NCI-H2196 (cell line): ENCODE measurements around the gene NFKBIE.

Experiments used
- DNase-seq: peaks from one replicate; lab custom pipeline; 2025; ENCODE audit not compliant: unreplicated experiment; lab: John Stamatoyannopoulos, UW

The NFKBIE gene

GRCh38 chr6:44272999-44273566 lies 7.7 kb upstream of the NFKBIE start:
- DNase-seq: no peak

DNA sequence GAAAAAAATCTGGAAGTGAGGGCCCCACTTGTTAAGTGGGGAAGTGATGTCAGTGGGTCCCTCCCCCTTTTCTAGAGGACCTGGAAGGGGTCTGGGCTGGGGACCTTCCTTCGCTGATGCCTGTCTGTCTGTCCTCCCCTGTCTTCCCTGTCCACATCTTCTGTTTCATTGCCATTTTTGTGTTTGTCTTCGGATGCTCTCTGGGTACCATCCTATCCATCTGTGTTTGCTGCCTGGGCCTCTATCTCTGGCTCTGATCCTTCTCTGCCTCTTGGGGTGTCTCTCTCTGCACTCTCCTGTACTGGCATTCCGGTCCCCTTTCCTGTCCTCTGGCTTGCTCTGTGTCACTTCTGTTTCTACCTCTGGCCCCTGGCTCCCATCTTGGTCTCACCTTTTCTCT lies 7.2 kb upstream of the NFKBIE start:
- no peak for DNase-seq

- DNase-seq: no peak
These were observed 6.6 kb upstream of the NFKBIE start for GRCh38 chr6:44271914-44272313.

- DNase-seq: no peak
These were observed 6.0 kb upstream of the NFKBIE start for GRCh38 chr6:44271406-44271723.

- no peak for DNase-seq
These were observed 5.4 kb upstream of the NFKBIE start for GRCh38 chr6:44270526-44271405.

- DNase-seq: no peak
These were observed 4.7 kb upstream of the NFKBIE start, which contains the start of gene TMEM151B for GRCh38 chr6:44269921-44270525. Gene TMEM151B, plus strand, starts transcription at chr6:44270450. Its CDS starts 293 bp downstream, at chr6:44270743.

GRCh38 chr6:44269178-44269920 lies 4.0 kb upstream of the NFKBIE start:
- DNase-seq: no peak

DNA sequence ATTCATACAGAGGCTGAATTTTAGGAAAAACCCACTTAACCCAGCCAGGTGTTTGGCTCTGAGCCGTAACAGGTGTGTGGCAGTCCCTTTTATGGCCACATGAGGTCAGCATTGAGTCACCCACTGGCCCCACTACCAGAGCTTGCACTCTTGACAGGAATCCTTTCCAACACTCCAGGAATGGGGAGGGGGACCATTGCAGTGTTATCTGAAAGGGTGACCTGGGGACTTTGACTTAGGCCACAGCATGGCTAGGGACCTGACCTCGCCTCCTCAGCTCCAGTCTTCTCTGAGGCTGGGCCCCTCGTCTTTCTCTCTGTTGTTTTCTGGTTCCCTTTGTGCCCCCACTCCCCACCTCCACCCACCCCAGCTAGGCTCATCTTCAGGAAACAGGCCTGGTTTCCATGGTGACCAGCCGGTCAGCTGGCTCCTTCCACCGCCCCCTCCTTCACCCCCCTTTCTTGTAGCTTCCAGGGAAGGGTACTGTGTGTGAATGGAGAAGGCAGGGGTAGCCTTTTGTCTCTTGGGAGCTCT lies 2.8 kb upstream of the NFKBIE start:
- peak; percentile 61 for DNase-seq

GRCh38 chr6:44267252-44267651 lies 1.9 kb upstream of the NFKBIE start:
- DNase-seq: no peak

- DNase-seq: no peak
These were observed 996 bp upstream of the NFKBIE start for GRCh38 chr6:44266347-44266746.

DNA sequence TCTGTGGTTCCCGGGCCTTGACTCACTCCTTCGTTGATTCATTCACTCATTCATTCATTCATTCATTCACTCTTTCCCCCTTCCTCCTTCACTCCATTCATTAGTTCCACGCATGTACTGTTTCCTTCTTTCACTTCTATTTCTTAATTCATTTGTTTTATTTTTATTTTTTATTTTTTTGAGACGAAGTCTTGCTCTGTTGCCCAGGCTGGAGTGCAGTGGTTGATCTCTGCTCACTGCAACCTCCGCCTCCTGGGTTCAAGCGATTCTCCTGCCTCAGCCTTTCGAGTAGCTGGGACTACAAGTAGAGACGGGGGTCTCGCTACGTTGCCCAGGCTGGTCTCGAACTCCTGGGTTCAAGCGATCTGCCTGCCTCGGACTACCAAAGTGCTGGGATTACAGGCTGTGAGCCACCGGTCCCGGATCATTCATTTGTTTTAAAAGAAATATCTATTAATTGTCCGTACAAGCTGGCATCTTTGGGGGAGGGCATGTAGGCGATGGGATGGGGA lies 427 bp upstream of the NFKBIE start:
- DNase-seq: no peak

GRCh38 chr6:44264154-44265006 lies 971 bp downstream of the NFKBIE start:
- no peak for DNase-seq

DNA sequence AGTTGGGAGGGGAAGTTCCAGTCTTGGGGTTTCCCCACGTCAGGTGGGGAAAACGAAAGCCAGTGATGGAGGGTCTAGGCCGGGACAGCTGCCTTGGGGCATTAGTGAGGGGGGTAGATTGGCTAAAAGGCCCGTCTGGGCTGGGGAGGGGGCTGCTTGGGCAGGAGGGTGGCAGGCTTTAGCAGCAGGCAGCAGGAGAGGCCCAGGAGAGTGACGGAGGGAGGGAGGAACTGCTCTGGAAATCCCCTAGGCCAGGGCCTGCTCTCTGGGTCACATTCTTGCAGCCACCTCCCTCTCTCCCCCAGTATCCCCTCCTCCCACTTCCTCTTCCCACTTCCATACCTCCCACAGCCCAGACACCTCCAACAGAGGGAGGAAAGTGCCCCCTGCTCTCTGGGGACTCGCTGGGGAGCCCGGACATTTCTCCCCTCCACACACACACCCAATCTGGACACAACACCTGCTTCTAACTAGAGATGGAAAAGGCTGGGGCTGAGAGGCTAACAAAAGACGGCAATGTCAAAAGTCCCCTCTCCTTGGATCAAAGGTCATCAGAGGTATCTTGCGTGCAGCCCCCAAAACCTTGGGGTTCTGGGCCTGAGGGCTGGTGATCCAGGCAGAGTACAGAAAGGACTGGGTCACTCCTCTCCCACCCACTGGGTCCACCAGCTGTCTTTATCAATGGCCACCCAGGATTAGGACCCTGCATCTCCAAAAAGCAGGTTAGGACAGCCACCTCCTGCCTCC lies 1.8 kb downstream of the NFKBIE start:
- DNase-seq: no peak

DNA sequence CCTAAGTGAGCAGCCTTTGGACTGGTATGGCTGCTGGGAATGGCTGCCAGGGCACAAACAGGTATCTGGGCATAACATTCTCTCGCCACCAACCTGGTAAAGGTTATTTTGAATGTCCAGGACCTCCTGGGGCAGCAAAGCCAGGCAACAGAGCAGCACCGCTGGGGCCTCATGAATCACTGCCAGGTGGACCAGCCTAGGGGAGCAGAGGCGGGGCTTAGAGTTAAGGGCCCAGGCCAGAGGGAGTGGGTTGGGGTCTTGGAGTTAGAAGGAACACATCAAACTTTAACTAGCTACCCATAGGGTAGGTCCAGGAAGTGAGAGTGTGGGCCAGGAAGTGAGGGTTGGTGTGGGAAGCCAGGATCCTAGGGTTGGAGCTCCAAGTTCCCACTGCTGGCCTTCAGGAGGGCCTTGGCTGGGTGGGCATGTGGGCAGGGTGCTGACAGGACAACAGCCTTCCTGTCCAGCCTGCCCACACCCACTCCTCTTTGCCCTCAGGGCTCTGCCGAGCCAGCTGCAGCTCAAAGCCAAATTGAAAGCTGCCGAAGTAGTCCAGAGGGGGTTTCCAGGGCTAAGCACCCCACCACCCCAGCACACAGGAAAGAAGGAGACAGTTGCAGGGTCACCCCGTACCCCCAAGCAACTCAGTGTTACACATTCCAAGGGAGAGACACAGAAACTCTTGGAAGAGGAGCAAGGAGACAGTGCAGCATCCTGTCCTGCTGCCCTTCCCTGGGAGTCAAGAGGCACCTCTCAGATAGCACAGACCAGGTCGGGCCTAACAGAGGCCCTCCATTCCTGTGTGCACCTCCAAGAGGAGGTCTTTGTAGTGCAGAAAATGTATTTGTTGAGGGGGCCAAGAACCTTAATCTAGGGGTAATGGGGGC lies 2.6 kb downstream of the NFKBIE start:
- DNase-seq: no peak

- no peak for DNase-seq
These were observed 3.8 kb downstream of the NFKBIE start for GRCh38 chr6:44261581-44261980.

DNA sequence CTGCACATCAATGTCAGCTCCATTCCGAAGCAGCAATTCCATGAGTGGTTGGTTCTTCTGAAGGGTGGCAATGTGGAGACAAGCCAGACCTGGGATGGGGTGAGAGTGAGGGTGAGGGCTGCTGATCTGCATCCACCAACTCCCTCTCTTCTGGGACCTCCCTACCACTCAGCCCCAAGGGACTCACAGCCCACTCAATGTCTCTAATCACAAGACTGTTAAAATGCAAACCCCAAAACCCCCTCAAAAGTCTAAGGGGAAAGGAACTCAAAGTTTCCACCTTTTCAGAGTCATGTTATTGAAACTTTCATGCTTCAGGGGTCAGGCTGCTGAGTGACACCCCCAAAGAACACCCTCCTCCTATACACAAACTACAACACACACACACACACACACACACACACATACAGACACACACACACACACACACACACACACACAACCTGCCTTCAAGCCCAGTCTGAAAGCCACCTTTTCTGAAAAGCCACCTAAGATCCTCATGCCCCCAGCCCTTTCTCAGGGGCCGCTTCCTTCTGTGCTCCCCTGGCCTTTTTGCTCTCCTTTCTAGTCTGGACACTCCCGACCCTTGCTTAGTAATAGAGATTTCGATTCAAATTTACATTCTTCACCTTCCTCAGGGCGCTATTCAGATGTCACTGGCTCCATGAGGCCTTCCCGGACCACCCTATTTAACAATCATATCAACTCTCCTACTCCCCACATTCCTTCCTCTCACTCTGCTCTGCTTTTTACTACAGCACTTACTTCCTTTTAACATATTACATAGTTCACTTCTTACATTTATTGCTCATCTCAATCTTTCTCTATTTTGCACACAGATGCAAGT lies 4.7 kb downstream of the NFKBIE start:
- no peak for DNase-seq

DNA sequence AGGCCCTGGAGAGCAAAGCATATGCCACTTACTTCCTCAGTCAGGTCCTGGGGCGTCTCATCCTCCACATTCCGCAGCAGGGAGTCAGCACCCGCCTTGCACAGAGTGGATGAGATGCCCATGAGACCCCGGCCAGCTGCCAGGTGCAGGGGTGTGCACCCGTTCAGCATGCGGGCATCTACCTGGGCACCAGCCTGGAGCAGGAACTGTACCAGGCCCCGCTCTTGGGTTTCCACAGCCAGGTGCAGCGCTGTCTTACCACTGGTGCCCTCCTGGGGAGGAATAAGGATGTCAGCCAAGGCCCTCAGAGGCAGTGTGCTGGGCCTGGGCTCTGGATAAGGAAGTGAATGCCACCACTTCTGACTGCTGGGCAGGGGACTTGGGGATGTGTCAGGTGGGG lies 5.3 kb downstream of the NFKBIE start:
- DNase-seq: no peak

GRCh38 chr6:44258921-44259320 lies 6.4 kb downstream of the NFKBIE start:
- no peak for DNase-seq
